GM18951 (cell line): Measurements from ENCODE around the gene PPP1R2C.

Experiments
- POLR2A ChIP-seq: IDR thresholded peaks from 4 replicates; pipeline ENCODE4 v1.6.1; 2011; ENCODE audit warnings: mild to moderate bottlenecking; ENCODE audit not compliant: insufficient read length, insufficient read depth; ENCODE audit errors: extremely low read depth
- in situ Hi-C: fragments of 300-500 bp; cut with MboI; formaldehyde crosslinking; loops from one replicate; pipeline ENCODE4 v1.12.0; 2022; ENCODE audit warnings: low sequenced_read_pairs, mixed read lengths, inconsistent platforms; ENCODE audit not compliant: unreplicated experiment

The PPP1R2C gene

GRCh38 chrX:42738552-42738951 is 39.4 kb downstream of the PPP1R2C start:
- TF ChIP-seq POLR2A, result no peak

GRCh38 chrX:42735250-42735649 is 42.7 kb downstream of the PPP1R2C start:
- in situ Hi-C loops, result no loop called here
- TF ChIP-seq POLR2A, result no peak

More at GRCh38 chrX:42738552-42738951, 39.4 kb downstream of the PPP1R2C start:
- in situ Hi-C loops, result no loop called here

DNA sequence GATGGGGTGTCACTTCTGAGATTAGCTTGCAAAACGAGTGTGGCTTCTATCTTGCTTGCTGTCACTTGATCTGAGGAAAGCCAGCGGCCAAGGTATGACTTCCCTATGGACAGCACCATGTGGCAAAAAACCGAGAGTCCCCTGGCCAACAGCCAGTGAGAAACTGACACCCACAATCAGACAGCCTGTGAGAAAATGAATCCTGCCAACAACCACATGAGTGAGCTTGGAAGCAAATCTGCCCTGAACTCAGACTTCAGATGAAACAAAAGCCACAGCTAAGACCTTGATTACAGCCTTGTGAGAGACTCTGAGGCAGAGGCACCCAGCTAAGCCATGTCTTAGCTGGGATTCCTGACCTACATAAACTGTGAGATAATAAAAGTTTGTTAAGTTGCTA is 45.5 kb downstream of the PPP1R2C start:
- TF ChIP-seq POLR2A, result no peak
- in situ Hi-C loops, result no loop called here
